Chondrocyte (in vitro differentiated cells): ENCODE results near the gene MKLN1. TPM values are rescaled to one million over a fixed set of nuclear protein-coding genes. Genes with fewer than 3 reads are reported as not detected.
A peak's percentile ranks its signal among the peaks of the same experiment; 100 is the strongest.
"Not testable (repeated sequence)": the region's sequence is repeated elsewhere in the genome, so short reads cannot be mapped to it uniquely, and the experiment has no call there.

Source experiments
- DNase-seq: peaks from one replicate; pipeline ENCODE4 v3.0.0; 2021; ENCODE audit warnings: mixed read lengths, low spot score
- H3K27ac Mint-ChIP-seq: one replicate; pipeline ENCODE4 v1.8.0; 2021; ENCODE audit warnings: mild to moderate bottlenecking, moderate library complexity, mixed read lengths; ENCODE audit not compliant: unreplicated experiment
- H3K27me3 Mint-ChIP-seq: 2 replicates; pipeline ENCODE4 v1.8.0; 2021; ENCODE audit warnings: low read depth, mixed read lengths
- H3K36me3 Mint-ChIP-seq: 2 replicates; pipeline ENCODE4 v1.8.0; 2021; ENCODE audit warnings: low read depth, mixed read lengths
- H3K4me1 Mint-ChIP-seq: 2 replicates; pipeline ENCODE4 v1.8.0; 2021; ENCODE audit warnings: low read depth, mild to moderate bottlenecking, mixed read lengths
- H3K4me3 Mint-ChIP-seq: one replicate; pipeline ENCODE4 v1.8.0; 2021; ENCODE audit warnings: mild to moderate bottlenecking, moderate library complexity, mixed read lengths; ENCODE audit not compliant: unreplicated experiment
- H3K9me3 Mint-ChIP-seq: 2 replicates; pipeline ENCODE4 v1.8.0; 2021; ENCODE audit warnings: low read depth, mixed read lengths
- CTCF ChIP-seq: fragments of 200-600 bp; sonication (generic); IDR thresholded peaks from 2 replicates; pipeline ENCODE4 v1.5.0; 2021; ENCODE audit warnings: antibody characterized with exemption, mild to moderate bottlenecking, moderate library complexity
- total RNA-seq: library from RNA; stranded (reverse); gene quantifications from 3 replicates; pipeline ENCODE4 v1.2.1, GENCODE V29; 2021

MKLN1 gene
- total RNA-seq, 1 donor from 2014 or later: 33.4 TPM

DNA sequence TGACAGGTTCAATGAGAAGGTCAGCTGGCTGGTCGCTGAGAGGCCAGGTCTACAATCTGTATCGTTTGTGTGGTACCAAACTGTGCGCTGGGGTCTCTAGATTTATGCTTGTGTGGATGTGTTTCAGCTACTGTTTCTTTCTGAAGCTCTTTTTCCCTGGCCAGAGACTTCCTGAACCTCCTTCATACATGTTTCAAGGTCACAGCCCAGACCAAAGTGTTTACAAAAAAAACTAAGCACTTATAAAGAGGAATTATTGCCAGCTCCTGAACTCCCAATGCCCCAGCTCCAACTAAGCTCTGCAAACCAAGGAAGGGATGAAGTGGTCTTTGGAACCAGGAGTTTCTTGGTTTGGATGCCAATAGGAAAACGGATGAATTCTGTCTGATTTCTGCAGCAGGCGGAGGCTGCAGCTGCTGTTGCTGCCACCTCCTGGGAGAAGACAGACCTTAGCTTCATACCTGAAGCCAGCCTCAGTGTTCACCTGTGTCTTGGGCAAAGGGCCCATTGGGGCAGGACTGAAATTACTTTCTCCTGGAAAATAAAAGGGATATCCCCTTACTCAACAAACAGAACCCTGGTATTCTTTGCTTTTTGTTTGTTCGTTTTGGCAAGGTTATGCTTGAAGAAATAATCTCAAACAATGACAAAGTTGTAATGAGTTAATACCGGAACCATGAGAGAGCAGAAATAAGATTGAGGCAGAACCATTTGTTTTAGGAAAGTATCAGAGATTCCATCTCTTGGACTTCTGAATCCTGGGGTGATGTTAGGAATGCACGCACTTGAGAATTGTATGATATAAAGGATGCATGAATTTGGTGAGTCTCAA is 24.6 kb upstream of the MKLN1 start:
- H3K27me3 Mint-ChIP-seq: no peaks in the 10 kb centered on the region
- no peak for DNase-seq
- H3K4me3 Mint-ChIP-seq: no peak overlapping the region
- H3K36me3 Mint-ChIP-seq: peaks cover 7% of the 10 kb centered on the region
- H3K9me3 Mint-ChIP-seq: peaks cover 8% of the 10 kb centered on the region
- peaks cover 17% of the 10 kb centered on the region for H3K4me1 Mint-ChIP-seq
- H3K27ac Mint-ChIP-seq: no peak overlapping the region
- peak; percentile 74 for TF ChIP-seq CTCF

DNA sequence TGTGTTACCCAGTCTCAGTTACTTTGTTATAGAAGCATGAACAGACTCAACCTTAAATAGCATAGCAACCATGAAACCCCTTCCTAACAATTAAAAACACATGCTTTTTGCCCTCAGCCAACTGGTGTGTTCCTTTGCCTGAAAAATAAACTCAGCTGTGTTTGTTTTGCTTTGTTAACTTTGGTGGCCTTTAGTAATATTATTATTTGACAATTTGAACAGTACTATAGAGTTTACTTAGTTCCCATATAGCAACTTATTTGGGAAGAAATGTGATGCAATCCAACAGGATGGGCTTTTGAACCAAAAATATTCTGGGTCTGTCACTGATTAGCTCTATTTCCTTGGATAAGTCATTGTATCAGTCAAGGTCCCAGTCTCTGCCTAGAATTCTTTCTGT is 22.5 kb upstream of the MKLN1 start:
- Mint-ChIP-seq H3K4me1 (peaks cover 13% of the 10 kb centered on the region), H3K36me3 (peaks cover 7% of the 10 kb centered on the region), H3K4me3 (no peak overlapping the region), H3K9me3 (peaks cover 8% of the 10 kb centered on the region), H3K27me3 (no peaks in the 10 kb centered on the region), H3K27ac (no peak overlapping the region)
- DNase-seq: no peak
- no peak for TF ChIP-seq CTCF

GRCh38 chr7:131306041-131306440 is 21.6 kb upstream of the MKLN1 start:
- H3K9me3 Mint-ChIP-seq: peaks cover 10% of the 10 kb centered on the region
- H3K4me3 Mint-ChIP-seq, H3K36me3 Mint-ChIP-seq, DNase-seq, H3K4me1 Mint-ChIP-seq, H3K27me3 Mint-ChIP-seq, H3K27ac Mint-ChIP-seq: not testable (repeated sequence)

- no peak overlapping the region for H3K4me3 Mint-ChIP-seq
- no peak for TF ChIP-seq CTCF
- H3K27me3 Mint-ChIP-seq: no peaks in the 10 kb centered on the region
- H3K27ac Mint-ChIP-seq: no peak overlapping the region
- H3K36me3 Mint-ChIP-seq: peaks cover 7% of the 10 kb centered on the region
- H3K4me1 Mint-ChIP-seq: no peaks in the 10 kb centered on the region
- DNase-seq: no peak
- H3K9me3 Mint-ChIP-seq: peaks cover 10% of the 10 kb centered on the region
Observed at GRCh38 chr7:131306777-131307176, 20.9 kb upstream of the MKLN1 start.

DNA sequence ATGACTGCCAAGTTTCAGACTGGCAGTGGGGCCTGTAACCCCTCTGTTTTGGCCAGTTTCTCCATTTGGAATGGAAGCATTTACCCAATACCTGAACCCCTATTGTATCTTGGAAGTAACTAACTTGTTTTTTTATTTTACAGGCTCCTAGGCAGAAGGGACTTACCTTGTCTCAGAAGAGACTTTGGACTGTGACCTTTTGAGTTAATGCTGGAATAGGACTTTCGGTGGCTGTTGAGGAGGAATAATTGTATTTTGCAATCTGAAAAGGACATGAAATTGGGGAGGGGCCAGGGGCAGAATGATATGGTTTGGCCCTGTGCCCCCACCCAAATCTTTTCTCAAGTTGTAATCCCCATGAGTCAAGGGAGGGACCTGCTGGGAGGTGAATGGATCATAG is 20.0 kb upstream of the MKLN1 start:
- Mint-ChIP-seq H3K27ac (no peak overlapping the region), H3K36me3 (peaks cover 7% of the 10 kb centered on the region), H3K4me3 (no peak overlapping the region), H3K9me3 (peaks cover 13% of the 10 kb centered on the region), H3K4me1 (no peaks in the 10 kb centered on the region), H3K27me3 (no peaks in the 10 kb centered on the region)
- no peak for TF ChIP-seq CTCF
- no peak for DNase-seq

DNA sequence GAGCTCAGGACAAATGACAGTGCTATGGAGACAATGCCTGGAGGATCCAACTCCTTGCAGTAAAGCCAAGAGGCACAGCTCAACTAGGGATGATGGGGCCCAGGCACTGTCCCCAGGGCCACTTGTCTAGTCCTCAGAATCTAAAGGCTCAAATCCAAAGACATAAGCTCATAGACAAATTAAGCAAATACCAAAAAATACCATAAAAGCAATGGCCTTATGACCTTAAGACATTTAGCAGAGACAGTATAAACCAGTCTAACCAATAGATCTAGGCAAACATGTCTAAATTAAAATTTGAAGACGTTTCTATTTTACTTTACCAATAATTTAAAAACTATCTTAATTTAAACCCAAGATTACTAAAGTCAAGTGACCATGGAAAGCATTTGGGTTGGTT is 14.8 kb upstream of the MKLN1 start:
- Mint-ChIP-seq H3K36me3 (peaks cover 11% of the 10 kb centered on the region), H3K4me1 (no peaks in the 10 kb centered on the region), H3K4me3 (no peak overlapping the region), H3K9me3 (peaks cover 19% of the 10 kb centered on the region), H3K27me3 (no peaks in the 10 kb centered on the region), H3K27ac (no peak overlapping the region)
- DNase-seq: no peak
- no peak for TF ChIP-seq CTCF
